HG03521 (cell line): Measurements from ENCODE around the gene SPIN1.

ENCODE experiments used
- ATAC-seq: cut with Tn5 transposase; IDR thresholded peaks from one replicate; pipeline ENCODE4 v1.9.1; 2021; ENCODE audit warnings: mild to moderate bottlenecking, moderate library complexity; ENCODE audit not compliant: unreplicated experiment

Gene SPIN1

DNA sequence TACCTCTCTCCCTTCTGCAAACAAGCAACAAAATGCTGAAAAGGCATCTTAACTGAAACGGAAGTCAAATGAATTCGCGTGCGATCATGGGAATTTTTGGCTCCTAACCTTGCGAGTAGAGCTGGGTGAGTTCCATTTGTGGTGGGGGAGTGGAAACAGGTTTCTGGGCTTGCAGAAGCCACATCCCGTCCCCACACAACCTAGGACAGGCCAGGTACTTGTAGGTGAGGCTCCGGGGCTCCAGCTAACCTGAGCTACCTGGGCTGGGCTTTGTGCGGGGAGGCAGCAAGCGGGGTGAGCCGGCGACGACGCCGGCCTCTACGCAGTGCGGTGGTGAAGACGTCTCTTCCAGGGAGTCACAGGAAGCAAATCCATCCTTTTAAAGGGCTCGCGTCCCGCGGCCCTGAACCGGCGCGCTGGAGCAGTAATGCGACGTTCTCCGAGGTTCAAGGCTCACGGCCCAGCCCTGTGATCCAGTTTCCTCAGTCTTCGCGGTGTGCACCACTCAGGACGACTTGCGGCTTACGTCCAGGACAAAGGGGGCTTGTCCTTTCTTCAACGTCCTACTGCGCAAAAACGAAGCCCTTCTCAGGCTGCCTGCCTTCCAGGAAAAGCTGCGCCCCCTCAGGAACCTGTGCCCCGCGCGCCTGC is 567 bp upstream of the SPIN1 start:
- ATAC-seq, result no peak

GRCh38 chr9:88388886-88389605 is 802 bp downstream of the SPIN1 start:
- ATAC-seq, result peak; percentile 29

- ATAC-seq, result no peak
Observed at GRCh38 chr9:88390371-88390990, 2.2 kb downstream of the SPIN1 start.

DNA sequence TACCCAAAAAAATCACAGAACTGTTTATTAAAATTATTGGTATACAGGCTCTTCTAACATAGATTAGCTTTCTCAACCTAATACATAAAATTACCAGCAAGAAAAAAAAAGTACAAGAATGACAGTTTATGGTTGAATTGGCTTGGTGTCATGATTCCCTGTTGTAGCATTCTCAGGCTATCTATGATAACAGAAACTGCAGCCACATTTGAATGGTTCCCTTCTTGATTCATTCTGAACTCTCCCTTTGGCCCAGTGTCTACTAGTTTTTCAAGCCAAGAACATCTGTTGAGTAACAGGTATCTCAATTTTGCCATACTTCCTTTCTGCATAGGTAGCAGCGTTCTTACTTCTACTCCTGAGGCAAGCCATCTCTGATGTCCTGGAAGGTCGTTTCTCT is 3.0 kb downstream of the SPIN1 start:
- no peak for ATAC-seq

GRCh38 chr9:88391921-88392320 is 3.7 kb downstream of the SPIN1 start:
- no peak for ATAC-seq

- ATAC-seq, result no peak
Observed at GRCh38 chr9:88392549-88392948, 4.3 kb downstream of the SPIN1 start.

GRCh38 chr9:88396836-88397577 is 8.8 kb downstream of the SPIN1 start:
- no peak for ATAC-seq

- no peak for ATAC-seq
Observed at GRCh38 chr9:88398016-88398415, 9.8 kb downstream of the SPIN1 start.

- no peak for ATAC-seq
Observed at GRCh38 chr9:88399966-88400365, 11.7 kb downstream of the SPIN1 start.

DNA sequence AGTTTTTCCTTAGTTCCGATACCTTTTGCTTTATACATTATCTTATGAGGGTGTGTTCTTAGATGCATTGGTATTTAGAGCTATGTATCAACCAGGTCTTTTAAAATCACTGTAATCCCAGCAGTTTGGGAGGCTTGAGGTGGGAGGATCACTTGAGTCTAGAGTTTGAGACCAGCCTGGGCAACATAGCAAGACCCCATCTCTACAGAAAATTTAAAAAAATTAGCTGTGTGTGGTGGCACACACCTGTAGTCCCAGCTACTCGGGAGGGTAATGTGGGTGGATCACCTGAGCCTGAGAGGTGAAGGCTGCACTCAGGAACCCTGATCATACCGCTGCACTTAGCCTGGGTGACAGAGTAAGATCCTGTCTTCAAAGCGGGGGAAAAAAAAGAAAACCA is 15.1 kb downstream of the SPIN1 start:
- no peak for ATAC-seq

DNA sequence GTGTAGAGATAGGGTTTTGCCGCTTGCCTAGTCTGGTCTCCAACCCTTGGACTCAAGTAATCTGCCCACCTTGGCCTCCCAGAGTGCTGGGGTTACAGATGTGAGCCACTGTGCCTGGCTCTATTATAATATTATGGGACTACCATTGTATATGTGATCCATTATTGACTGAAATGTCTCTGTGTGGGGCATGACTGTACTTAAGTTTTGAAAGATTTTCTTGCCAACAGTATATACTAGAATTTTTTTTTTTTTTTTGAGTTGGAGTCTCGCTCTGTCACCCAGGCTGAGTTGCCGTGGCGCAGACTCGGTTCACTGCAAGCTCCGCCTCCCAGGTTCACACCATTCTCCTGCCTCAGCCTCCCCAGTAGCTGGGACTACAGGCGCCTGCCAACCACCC is 17.8 kb downstream of the SPIN1 start:
- ATAC-seq, result no peak

GRCh38 chr9:88411471-88411870 is 23.2 kb downstream of the SPIN1 start:
- no peak for ATAC-seq

DNA sequence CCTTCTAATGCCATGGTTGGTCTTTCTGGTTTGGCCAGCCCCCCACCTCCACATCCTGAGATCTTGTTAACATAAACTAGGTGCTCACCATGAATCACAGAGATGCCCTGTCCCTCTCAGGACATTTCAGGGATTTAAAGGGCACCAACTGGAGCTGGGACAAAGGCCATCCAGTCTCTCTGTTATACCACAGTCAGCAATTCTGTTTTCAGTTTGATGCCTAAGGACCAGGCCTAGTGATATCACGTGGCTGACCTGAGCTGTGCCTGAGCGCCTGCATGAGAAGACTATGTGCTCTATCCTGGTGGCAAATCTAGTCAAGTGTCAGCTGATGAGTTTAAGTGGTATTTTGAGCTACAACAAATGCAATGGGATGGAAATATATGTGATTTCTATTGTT is 26.1 kb downstream of the SPIN1 start:
- no peak for ATAC-seq

GRCh38 chr9:88418025-88418424 is 29.8 kb downstream of the SPIN1 start:
- no peak for ATAC-seq

DNA sequence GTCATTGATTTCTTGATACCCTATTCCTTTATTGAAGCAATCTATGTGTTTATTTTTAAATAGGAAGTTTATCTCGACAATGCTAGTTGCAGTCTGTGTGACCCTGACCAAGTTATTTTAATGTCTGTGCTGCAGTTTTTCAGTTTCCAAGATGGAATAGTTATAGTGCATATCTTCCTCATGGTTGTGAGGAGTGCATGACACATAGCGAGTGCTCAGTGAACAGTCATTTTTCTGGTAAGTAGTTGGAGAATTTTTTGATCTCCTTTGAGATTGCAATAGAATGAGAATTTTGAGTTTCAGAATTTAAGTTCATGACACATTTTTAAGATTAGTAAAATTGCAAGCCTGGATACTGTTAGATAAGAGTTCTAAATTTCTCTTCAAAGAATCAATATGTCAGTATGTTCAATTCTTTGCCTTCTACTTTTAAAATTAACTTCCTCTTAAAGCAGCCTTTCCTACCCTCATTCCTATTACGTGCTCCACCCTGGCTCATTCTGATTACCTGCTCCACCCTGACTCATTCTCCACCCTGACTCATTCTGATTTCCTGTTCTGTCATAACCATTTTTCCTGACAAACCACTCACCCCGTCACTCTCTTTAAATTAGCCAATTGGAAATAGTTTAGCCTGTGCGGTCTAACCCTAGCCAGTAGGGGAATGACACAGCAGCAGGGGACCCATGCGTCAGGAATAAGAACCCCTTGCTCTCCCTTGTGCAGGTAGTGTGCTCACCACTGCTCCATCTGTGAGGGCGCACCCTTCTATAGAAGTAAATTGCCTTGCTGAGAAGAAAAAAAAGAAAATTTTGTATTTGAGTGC is 30.7 kb downstream of the SPIN1 start:
- no peak for ATAC-seq

GRCh38 chr9:88420227-88420626 is 32.0 kb downstream of the SPIN1 start:
- ATAC-seq, result no peak

- no peak for ATAC-seq
Observed at GRCh38 chr9:88421348-88421747, 33.1 kb downstream of the SPIN1 start.

- no peak for ATAC-seq
Observed at GRCh38 chr9:88425538-88425950, 37.3 kb downstream of the SPIN1 start.

- ATAC-seq, result no peak
Observed at GRCh38 chr9:88426651-88427050, 38.4 kb downstream of the SPIN1 start.

DNA sequence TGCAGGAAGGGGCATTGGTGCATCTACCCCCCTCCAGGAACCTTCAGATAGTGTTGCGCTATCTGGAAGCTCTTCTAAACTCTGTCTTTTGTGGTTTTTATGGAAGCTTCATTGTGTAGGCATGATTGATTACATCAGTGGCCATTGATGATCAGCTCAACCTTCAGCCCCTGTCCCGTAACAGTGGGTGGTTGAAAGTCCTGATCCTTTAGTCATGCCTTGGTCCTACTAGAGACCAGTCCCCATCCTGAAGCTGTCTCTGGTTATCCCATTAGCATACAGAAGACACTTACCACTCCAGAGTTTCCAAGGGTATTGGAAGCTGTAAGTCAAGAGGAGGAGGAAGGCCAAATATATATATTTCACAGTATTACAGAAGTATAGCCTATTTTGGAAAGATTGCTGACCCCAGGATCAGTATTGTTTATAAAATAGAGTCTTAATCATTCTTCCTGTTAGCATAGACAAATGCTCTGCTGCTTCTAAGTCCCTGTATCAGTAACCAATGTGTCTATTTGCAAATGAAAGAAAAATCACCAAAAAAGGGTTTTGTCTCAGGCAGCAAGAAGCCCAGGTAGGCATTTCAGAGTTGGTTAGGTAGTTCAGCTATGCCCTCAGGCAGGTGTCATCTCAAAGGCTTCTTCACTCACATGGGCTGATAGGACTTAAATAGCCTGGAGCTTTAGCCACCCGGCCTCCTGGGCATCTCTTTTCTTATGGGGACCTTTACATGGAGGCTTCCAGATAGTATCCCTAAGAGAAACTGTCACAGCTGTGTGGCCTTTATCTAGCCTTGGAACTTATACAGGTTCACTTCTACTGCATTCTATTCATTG is 41.6 kb downstream of the SPIN1 start:
- no peak for ATAC-seq
